SK-N-SH (cell line): ENCODE data around the gene AP3S2. TPM values are rescaled to one million over a fixed set of nuclear protein-coding genes. Genes with fewer than 3 reads are reported as not detected.

Experiments used
- CTCF ChIA-PET: fragments of 300-600, 350-600 bp; formaldehyde crosslinking; extraction: SDS; loops from one replicate; lab custom pipeline; 2021; lab: Yijun Ruan, JAX
- POLR2A ChIA-PET: fragments of 350-600 bp; sonication (Branson Sonifier 250); formaldehyde crosslinking; extraction: SDS; loops from one replicate; lab custom pipeline; 2020; ENCODE audit warnings: antibody characterized with exemption, inconsistent platforms; lab: Yijun Ruan, JAX
- DNase-seq: peaks from one replicate; pipeline ENCODE4 v3.0.0; 2012
- H2AFZ ChIP-seq: fragments of 200-600 bp; sonication (generic); 2 replicates; pipeline ENCODE4 v1.8.1; 2016; ENCODE audit warnings: antibody characterized with exemption, mild to moderate bottlenecking, low read depth
- H3F3A ChIP-seq: fragments of 200-600 bp; sonication (generic); replicated peaks from 2 replicates; pipeline ENCODE3; 2016; ENCODE audit warnings: antibody characterized with exemption, mild to moderate bottlenecking; ENCODE audit not compliant: insufficient read depth
- H3K27ac ChIP-seq, 2 experiments: fragments of 200-500 bp in 1 of 2; fragments of 200-600 bp in 1 of 2; sonication (Bioruptor generic) in 1 of 2; sonication (generic), shearing (Covaris generic) in 1 of 2; 2 replicates each; pipeline versions ENCODE4 v1.5.1 to v1.6.1; 2014 to 2016; ENCODE audit warnings: low read depth in 2 of 2, inconsistent platforms in 1 of 2, low read length in 1 of 2, mild to moderate bottlenecking in 1 of 2, mixed read lengths in 1 of 2
- H3K27me3 ChIP-seq: fragments of 200-600 bp; sonication (generic), shearing (Covaris generic); 2 replicates; pipeline ENCODE4 v1.6.1; 2016; ENCODE audit warnings: mixed run types; ENCODE audit not compliant: insufficient read depth
- H3K36me3 ChIP-seq, 2 experiments: fragments of 200-500 bp in 1 of 2; fragments of 200-600 bp in 1 of 2; sonication (Bioruptor generic) in 1 of 2; sonication (generic) in 1 of 2; replicated peaks in 1 of 2; 2 replicates each; pipeline versions ENCODE3 to v1.5.1; 2014 to 2016; ENCODE audit warnings: low read length in 1 of 2, mild to moderate bottlenecking in 1 of 2; ENCODE audit not compliant: insufficient read depth in 2 of 2, control insufficient read depth in 1 of 2
- H3K4me1 ChIP-seq, 2 experiments: fragments of 200-500 bp in 1 of 2; fragments of 200-600 bp in 1 of 2; sonication (Bioruptor generic) in 1 of 2; sonication (generic), shearing (Covaris generic) in 1 of 2; 2 replicates each; pipeline versions ENCODE4 v1.5.1 to v1.6.1; 2014 to 2016; ENCODE audit warnings: low read depth in 1 of 2, low read length in 1 of 2, mixed run types in 1 of 2; ENCODE audit not compliant: insufficient read depth in 2 of 2, control insufficient read depth in 1 of 2
- H3K4me2 ChIP-seq: fragments of 200-600 bp; sonication (generic), shearing (Covaris generic); 2 replicates; pipeline ENCODE4 v1.6.1; 2017; ENCODE audit warnings: mixed run types
- H3K4me3 ChIP-seq, 2 experiments: fragments of 200-500 bp in 1 of 2; fragments of 200-600 bp in 1 of 2; sonication (Bioruptor generic) in 1 of 2; sonication (generic), shearing (Covaris generic) in 1 of 2; 2 replicates each; pipeline versions ENCODE4 v1.5.1 to v1.8.1; 2014 to 2016; ENCODE audit warnings: low read depth in 2 of 2, inconsistent platforms in 1 of 2, low read length in 1 of 2, mild to moderate bottlenecking in 1 of 2, mixed read lengths in 1 of 2, moderate library complexity in 1 of 2
- H3K79me2 ChIP-seq: fragments of 200-600 bp; sonication (generic); 2 replicates; pipeline ENCODE4 v1.8.1; 2017; ENCODE audit warnings: mild to moderate bottlenecking; ENCODE audit not compliant: insufficient read depth
- H3K9ac ChIP-seq: fragments of 200-600 bp; sonication (generic); 2 replicates; pipeline ENCODE4 v1.6.1; 2017; ENCODE audit warnings: mixed run types
- H3K9me2 ChIP-seq: fragments of 200-600 bp; sonication (generic); 2 replicates; pipeline ENCODE4 v1.6.1; 2017; ENCODE audit warnings: mixed run types
- H3K9me3 ChIP-seq: fragments of 200-600 bp; sonication (generic); 2 replicates; pipeline ENCODE4 v1.6.1; 2017; ENCODE audit warnings: mixed run types, mild to moderate bottlenecking, moderate library complexity
- H4K20me1 ChIP-seq: fragments of 200-600 bp; sonication (generic); 2 replicates; pipeline ENCODE4 v1.6.1; 2017; ENCODE audit warnings: mild to moderate bottlenecking, mixed run types; ENCODE audit not compliant: insufficient read depth
- CHD2 ChIP-seq: fragments of 150-350 bp; IDR thresholded peaks from 2 replicates; pipeline ENCODE4 v1.6.1; 2018; ENCODE audit warnings: low read length; ENCODE audit not compliant: partially characterized antibody
- FOSL2 ChIP-seq: IDR thresholded peaks from 2 replicates; pipeline ENCODE4 v1.4.0; 2012; ENCODE audit warnings: low read depth, mild to moderate bottlenecking, moderate library complexity, borderline replicate concordance
- FOXJ3 ChIP-seq: sonication (generic); formaldehyde crosslinking; IDR thresholded peaks from 2 replicates; pipeline ENCODE4 v1.5.1; 2020; ENCODE audit warnings: mild to moderate bottlenecking, missing genetic modification reagents
- IRF3 ChIP-seq: fragments of 150-350 bp; IDR thresholded peaks from 2 replicates; pipeline ENCODE4 v1.6.1; 2016; ENCODE audit warnings: mild to moderate bottlenecking, low read depth, low read length
- JUND ChIP-seq: IDR thresholded peaks from 2 replicates; pipeline ENCODE4 v1.4.0; 2012
- MXI1 ChIP-seq: IDR thresholded peaks from 2 replicates; pipeline ENCODE4 v1.6.1; 2012; ENCODE audit warnings: mild to moderate bottlenecking, low read depth, low read length, improper control_type of control experiment
- NFIC ChIP-seq: IDR thresholded peaks from 2 replicates; pipeline ENCODE4 v1.4.0; 2012; ENCODE audit warnings: borderline replicate concordance
- RAD21 ChIP-seq: IDR thresholded peaks from 2 replicates; pipeline ENCODE4 v1.6.1; 2012; ENCODE audit warnings: mild to moderate bottlenecking, low read length
- RCOR1 ChIP-seq: fragments of 150-350 bp; IDR thresholded peaks from 2 replicates; pipeline ENCODE4 v1.6.1; 2017; ENCODE audit warnings: antibody characterized with exemption, low read length
- RFX5 ChIP-seq: IDR thresholded peaks from 2 replicates; pipeline ENCODE4 v1.6.1; 2012; ENCODE audit warnings: mild to moderate bottlenecking, improper control_type of control experiment, low read length
- RXRA ChIP-seq: IDR thresholded peaks from 2 replicates; pipeline ENCODE4 v1.4.0; 2012; ENCODE audit warnings: low read depth, mild to moderate bottlenecking, borderline replicate concordance
- SIN3A ChIP-seq: IDR thresholded peaks from 2 replicates; pipeline ENCODE4 v1.6.1; 2012; ENCODE audit warnings: low read depth, mild to moderate bottlenecking, low read length, moderate library complexity, borderline replicate concordance
- TEAD4 ChIP-seq: IDR thresholded peaks from 2 replicates; pipeline ENCODE4 v1.4.0; 2012; ENCODE audit warnings: mild to moderate bottlenecking, borderline replicate concordance; ENCODE audit not compliant: insufficient read depth
- WGBS: methylation state at CpG from one replicate; pipeline ENCODE4 v1.1.6; 2017; ENCODE audit warnings: low lambda C conversion rate; 5-methylcytosine and 5-hydroxymethylcytosine counted together
- polyA plus RNA-seq, 3 experiments: library from polyadenylated mRNA; depleted of rRNA; stranded (reverse); fragments of >200 nt; gene quantifications; 2 replicates each; pipeline ENCODE4 v1.2.3, GENCODE V29; 2012
- TF ChIP-seq, protein P1 (sequence below): IDR thresholded peaks from 2 replicates; pipeline ENCODE4 v1.6.1; 2012; ENCODE audit warnings: mild to moderate bottlenecking, low read depth, low read length, moderate library complexity
- TF ChIP-seq, protein P2 (sequence below): fragments of 150-350 bp; IDR thresholded peaks from 2 replicates; pipeline ENCODE4 v1.6.1; 2017; ENCODE audit warnings: antibody characterized with exemption, low read length, low read depth, borderline replicate concordance
- TF ChIP-seq, protein P3 (sequence below): IDR thresholded peaks from 2 replicates; pipeline ENCODE4 v1.4.0; 2012; ENCODE audit warnings: low read depth
- TF ChIP-seq, protein P4 (sequence below): IDR thresholded peaks from 2 replicates; pipeline ENCODE4 v1.4.0; 2012; ENCODE audit warnings: low read depth, borderline replicate concordance

The AP3S2 gene
- polyA plus RNA-seq, 1 of the 3 experiments (the other 2 are of a cell fraction) = 11.9 TPM

DNA sequence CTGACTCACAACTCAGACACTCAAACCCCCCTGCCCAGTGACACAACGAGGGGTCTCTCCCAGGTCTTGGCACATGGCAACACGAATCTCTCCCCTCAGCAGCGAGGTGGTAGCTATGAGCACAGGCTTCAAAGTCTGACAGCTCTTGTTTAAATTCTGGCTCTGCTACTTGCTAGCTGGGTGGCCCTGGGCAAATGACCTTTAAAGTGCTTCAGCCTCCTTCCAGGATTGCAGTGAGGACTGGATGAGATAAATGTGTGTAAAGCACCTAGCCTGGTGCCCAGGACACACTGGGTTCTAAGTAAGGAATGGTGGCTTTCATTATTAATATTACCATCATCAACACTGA lies 56.0 kb downstream of the AP3S2 start (continued):
- no peak for TF ChIP-seq FOXJ3 (CRISPR knock-in tag)
- TF ChIP-seq, protein P1, sequence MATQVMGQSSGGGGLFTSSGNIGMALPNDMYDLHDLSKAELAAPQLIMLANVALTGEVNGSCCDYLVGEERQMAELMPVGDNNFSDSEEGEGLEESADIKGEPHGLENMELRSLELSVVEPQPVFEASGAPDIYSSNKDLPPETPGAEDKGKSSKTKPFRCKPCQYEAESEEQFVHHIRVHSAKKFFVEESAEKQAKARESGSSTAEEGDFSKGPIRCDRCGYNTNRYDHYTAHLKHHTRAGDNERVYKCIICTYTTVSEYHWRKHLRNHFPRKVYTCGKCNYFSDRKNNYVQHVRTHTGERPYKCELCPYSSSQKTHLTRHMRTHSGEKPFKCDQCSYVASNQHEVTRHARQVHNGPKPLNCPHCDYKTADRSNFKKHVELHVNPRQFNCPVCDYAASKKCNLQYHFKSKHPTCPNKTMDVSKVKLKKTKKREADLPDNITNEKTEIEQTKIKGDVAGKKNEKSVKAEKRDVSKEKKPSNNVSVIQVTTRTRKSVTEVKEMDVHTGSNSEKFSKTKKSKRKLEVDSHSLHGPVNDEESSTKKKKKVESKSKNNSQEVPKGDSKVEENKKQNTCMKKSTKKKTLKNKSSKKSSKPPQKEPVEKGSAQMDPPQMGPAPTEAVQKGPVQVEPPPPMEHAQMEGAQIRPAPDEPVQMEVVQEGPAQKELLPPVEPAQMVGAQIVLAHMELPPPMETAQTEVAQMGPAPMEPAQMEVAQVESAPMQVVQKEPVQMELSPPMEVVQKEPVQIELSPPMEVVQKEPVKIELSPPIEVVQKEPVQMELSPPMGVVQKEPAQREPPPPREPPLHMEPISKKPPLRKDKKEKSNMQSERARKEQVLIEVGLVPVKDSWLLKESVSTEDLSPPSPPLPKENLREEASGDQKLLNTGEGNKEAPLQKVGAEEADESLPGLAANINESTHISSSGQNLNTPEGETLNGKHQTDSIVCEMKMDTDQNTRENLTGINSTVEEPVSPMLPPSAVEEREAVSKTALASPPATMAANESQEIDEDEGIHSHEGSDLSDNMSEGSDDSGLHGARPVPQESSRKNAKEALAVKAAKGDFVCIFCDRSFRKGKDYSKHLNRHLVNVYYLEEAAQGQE = no peak
- TF ChIP-seq, protein P2, sequence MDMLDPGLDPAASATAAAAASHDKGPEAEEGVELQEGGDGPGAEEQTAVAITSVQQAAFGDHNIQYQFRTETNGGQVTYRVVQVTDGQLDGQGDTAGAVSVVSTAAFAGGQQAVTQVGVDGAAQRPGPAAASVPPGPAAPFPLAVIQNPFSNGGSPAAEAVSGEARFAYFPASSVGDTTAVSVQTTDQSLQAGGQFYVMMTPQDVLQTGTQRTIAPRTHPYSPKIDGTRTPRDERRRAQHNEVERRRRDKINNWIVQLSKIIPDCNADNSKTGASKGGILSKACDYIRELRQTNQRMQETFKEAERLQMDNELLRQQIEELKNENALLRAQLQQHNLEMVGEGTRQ = no peak
- TF ChIP-seq, protein P3, sequence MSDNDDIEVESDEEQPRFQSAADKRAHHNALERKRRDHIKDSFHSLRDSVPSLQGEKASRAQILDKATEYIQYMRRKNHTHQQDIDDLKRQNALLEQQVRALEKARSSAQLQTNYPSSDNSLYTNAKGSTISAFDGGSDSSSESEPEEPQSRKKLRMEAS = no peak
- TF ChIP-seq RFX5 = no peak

- ChIA-PET POLR2A (no interaction called here), CTCF (interaction anchor here (0.8 to 3.2 kb wide), 4 partner anchors 9 to 77 kb away, joined by 3 to 13 read pairs (median 3); no protein-coding TSS in a partner anchor)
- no peak overlapping the region for H2AFZ ChIP-seq
- H3K9me3 ChIP-seq = no peaks in the 10 kb centered on the region
- H3K9ac ChIP-seq = peak overlapping the region; percentile 62
- TF ChIP-seq SIN3A = no peak
- TF ChIP-seq CHD2 = no peak
- no peak for TF ChIP-seq RCOR1
- TF ChIP-seq RAD21 = no peak
- no peak for TF ChIP-seq IRF3
- TF ChIP-seq JUND = peak; percentile 10; the same call in 1 of the 2 replicates
- TF ChIP-seq, protein P3 = no peak
- TF ChIP-seq MXI1 = no peak
- no peak for TF ChIP-seq NFIC
- no peak for TF ChIP-seq RXRA
- no peak for TF ChIP-seq TEAD4
- TF ChIP-seq FOSL2 = peak; percentile 8; the same call in 1 of the 2 replicates
- TF ChIP-seq, protein P4, sequence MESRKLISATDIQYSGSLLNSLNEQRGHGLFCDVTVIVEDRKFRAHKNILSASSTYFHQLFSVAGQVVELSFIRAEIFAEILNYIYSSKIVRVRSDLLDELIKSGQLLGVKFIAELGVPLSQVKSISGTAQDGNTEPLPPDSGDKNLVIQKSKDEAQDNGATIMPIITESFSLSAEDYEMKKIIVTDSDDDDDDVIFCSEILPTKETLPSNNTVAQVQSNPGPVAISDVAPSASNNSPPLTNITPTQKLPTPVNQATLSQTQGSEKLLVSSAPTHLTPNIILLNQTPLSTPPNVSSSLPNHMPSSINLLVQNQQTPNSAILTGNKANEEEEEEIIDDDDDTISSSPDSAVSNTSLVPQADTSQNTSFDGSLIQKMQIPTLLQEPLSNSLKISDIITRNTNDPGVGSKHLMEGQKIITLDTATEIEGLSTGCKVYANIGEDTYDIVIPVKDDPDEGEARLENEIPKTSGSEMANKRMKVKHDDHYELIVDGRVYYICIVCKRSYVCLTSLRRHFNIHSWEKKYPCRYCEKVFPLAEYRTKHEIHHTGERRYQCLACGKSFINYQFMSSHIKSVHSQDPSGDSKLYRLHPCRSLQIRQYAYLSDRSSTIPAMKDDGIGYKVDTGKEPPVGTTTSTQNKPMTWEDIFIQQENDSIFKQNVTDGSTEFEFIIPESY = no peak
- DNase-seq = no peak
- H3K4me3 ChIP-seq = peak overlapping the region in 1 of 2 experiments; percentile 6; a peak in 1 of 4 replicates
- H3F3A ChIP-seq = peaks cover 19% of the 10 kb centered on the region
- 32% methylated on average over 6 of the region's 6 CpGs for WGBS
- peaks cover 0 to 21% of the 10 kb centered on the region in 2 experiments; a peak in 2 of 4 replicates for H3K4me1 ChIP-seq
- H3K27ac ChIP-seq = peak overlapping the region; percentile 87 to 95
- H3K4me2 ChIP-seq = peak overlapping the region; percentile 59
- peaks cover 7% of the 10 kb centered on the region; the same call in 1 of the 2 replicates for H3K79me2 ChIP-seq
- no peaks in the 10 kb centered on the region for H3K9me2 ChIP-seq
- H3K36me3 ChIP-seq = peaks cover 31 to 39% of the 10 kb centered on the region in 2 experiments
- H4K20me1 ChIP-seq = no peaks in the 10 kb centered on the region
- H3K27me3 ChIP-seq = no peaks in the 10 kb centered on the region
These were observed 56.5 kb downstream of the AP3S2 start for GRCh38 chr15:89837134-89837829.
